NCI-H82 treated with DMSO at 0.1 percent for 48 hours (cell line): ENCODE data around the gene MIR17HG.
"Not testable (repeated sequence)": the region's sequence is repeated elsewhere in the genome, so short reads cannot be mapped to it uniquely, and the experiment has no call there.

ENCODE experiments used
- DNase-seq: peaks from one replicate; lab custom pipeline; 2025; ENCODE audit not compliant: unreplicated experiment; lab: John Stamatoyannopoulos, UW

Gene MIR17HG

GRCh38 chr13:91347202-91347995 is at the start of gene MIR17HG:
Gene MIR17HG (plus strand): TSS chr13:91347687.
- peak; percentile 97 for DNase-seq

GRCh38 chr13:91298060-91298459 is 49.4 kb upstream of the MIR17HG start:
- DNase-seq, result no peak

- no peak for DNase-seq
These were observed 45.4 kb upstream of the MIR17HG start for GRCh38 chr13:91302111-91302510.

- DNase-seq, result no peak
These were observed 44.5 kb upstream of the MIR17HG start for GRCh38 chr13:91303031-91303430.

- DNase-seq, result no peak
These were observed 42.7 kb upstream of the MIR17HG start for GRCh38 chr13:91304741-91305140.

DNA sequence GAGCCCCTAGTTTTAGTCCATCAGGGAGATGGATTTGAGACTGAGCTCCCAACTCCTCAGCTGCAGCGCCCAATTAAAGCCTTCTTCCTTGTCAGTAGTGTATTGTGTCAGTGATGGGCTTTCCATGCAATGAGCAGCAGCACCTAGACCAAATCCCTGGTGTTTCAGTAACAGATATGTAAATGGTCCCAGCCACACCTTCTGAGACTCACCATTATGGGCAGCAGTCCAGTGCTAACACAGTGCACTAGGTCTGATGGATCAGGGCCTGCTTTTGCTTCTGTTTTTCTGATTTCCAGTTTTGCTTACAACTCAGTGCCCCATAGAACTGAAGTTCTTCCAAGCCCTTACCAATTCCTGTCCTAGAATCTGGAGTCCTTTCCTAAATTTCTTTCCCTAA is 41.8 kb upstream of the MIR17HG start:
- no peak for DNase-seq

DNA sequence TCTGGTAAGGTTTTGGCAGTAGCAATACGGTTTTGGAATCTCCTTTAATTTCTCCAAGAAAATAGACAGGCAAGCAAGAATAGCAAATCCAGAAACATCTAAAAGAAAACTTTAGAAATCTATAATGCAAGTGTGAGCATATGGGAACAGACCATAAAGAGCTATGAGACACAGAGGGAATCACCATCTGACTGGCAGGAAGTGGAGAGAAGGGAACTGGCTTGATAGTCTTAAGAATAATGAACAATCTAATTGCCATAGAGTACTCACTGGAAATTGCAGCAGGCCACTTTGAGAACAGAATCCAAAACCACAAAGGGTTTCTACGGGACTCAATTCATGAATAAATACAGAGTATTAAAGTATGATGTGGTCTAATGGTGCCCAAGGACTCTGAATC is 39.6 kb upstream of the MIR17HG start:
- DNase-seq, result no peak

DNA sequence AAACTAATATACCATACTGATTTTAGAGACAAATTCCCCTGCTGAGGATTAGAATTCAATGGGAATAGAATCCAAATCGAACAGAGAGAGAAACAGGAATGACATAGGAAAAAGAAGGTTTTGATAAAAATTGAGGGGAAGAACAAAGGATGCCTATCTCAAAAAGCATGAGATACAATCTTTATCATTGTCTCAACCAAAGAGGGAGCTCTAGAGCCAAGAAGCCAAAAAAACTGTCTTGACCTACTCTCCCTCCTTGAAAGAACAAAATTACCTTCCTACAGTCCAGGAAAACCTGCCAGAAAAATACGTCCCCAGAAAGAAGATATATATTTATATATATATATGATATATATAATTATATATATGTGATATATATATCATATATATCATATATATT is 39.2 kb upstream of the MIR17HG start:
- no peak for DNase-seq

DNA sequence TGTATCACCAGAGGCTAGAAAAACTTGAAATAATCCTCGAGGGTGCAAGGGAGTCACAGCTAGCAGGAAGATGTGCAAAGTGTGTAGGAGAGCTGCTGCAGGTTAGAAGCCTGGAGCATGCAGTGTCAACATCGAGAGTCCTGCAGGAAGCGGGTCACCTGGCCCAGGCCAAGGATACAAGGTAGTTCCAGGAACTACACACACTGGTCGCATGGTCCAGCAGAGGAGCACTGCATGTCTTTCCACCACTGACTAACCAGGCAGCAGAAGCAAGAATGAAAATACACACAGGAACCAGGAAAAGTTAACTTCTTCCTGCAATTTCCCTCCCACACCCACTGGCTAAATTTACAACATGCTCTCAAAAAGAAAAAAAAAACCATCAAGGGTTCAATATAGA is 36.0 kb upstream of the MIR17HG start:
- no peak for DNase-seq

- DNase-seq, result no peak
These were observed 35.2 kb upstream of the MIR17HG start for GRCh38 chr13:91312324-91312723.

- no peak for DNase-seq
These were observed 34.4 kb upstream of the MIR17HG start for GRCh38 chr13:91313103-91313502.

DNA sequence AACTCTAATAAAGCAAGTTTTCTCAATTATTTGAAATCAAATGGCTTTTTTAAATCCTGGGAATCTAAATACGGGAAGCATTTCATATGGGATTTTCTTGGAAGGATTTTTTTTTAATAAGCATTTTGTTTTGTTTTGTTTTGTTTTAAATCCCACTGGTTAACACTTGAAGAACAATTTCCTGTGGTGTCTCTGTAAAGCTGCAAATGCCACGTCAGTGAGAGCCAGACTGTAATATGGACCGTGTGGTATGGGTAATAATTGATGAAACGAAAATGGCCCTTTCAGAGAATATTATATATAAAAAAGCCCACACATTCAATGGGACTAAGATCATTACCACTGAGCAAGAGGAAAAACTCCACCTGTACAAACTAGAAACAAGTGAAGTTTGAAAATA is 33.9 kb upstream of the MIR17HG start:
- no peak for DNase-seq

- no peak for DNase-seq
These were observed 32.6 kb upstream of the MIR17HG start for GRCh38 chr13:91314888-91315287.

DNA sequence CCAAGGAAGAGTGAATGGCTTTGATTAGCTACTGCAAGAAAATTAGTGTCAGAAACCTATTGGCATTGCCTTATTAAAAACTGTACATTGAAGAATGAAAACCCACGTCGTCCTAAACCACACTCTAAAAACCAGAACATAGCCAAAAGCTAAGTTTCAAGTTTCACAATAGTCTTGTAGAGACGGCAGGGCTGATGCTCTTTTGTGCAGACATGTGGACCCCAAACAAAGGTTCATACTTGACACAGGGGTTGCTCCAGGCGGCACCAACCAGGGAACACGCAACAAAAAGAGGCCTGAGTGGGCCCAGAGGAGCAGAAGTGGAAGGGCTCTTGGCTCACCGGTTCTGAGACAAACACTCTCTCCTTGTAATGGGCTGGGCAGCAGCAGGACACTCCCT is 28.6 kb upstream of the MIR17HG start:
- DNase-seq, result no peak

- DNase-seq, result no peak
These were observed 27.5 kb upstream of the MIR17HG start for GRCh38 chr13:91319996-91320395.

- DNase-seq, result not testable (repeated sequence)
These were observed 26.5 kb upstream of the MIR17HG start for GRCh38 chr13:91320990-91321389.

- DNase-seq, result no peak
These were observed 24.1 kb upstream of the MIR17HG start for GRCh38 chr13:91323349-91323748.

GRCh38 chr13:91326146-91326545 is 21.3 kb upstream of the MIR17HG start:
- DNase-seq, result no peak

GRCh38 chr13:91328726-91329125 is 18.8 kb upstream of the MIR17HG start:
- DNase-seq, result no peak

- no peak for DNase-seq
These were observed 17.8 kb upstream of the MIR17HG start for GRCh38 chr13:91329733-91330132.

GRCh38 chr13:91331047-91331915 is 16.2 kb upstream of the MIR17HG start:
- no peak for DNase-seq

DNA sequence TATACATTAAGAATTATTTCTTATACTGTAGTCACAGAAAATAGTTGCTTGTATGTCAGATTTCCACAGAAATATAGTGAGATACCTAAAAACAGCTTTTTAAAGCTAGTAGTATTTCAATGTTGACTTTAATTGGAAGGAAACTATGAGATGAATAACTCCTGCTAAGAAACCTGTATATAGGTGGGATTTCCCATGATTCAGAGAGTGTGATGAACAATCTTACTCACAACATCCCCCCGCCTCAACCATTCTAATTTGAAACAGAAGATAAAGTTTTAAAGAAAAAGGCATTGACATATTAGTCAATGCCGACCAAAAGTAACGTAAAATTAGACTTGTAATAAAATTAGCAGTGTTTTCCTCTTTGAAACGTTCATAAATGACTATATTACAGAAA is 1.4 kb upstream of the MIR17HG start:
- no peak for DNase-seq
